GM19023 (cell line): Measurements from ENCODE around the gene OR4F6.

ENCODE experiments used
- ATAC-seq: cut with Tn5 transposase; IDR thresholded peaks from one replicate; pipeline ENCODE4 v1.9.1; 2021; ENCODE audit warnings: mild to moderate bottlenecking, moderate library complexity; ENCODE audit not compliant: unreplicated experiment

The OR4F6 gene

GRCh38 chr15:101804375-101804774 is 1.1 kb downstream of the OR4F6 start:
- no peak for ATAC-seq

GRCh38 chr15:101804941-101805340 is 1.6 kb downstream of the OR4F6 start:
- ATAC-seq, result no peak

GRCh38 chr15:101805605-101806345 is 2.5 kb downstream of the OR4F6 start:
- ATAC-seq, result no peak

- ATAC-seq, result no peak
Measured at GRCh38 chr15:101807345-101807945, 4.1 kb downstream of the OR4F6 start.

- ATAC-seq, result no peak
Measured at GRCh38 chr15:101808201-101808600, 4.9 kb downstream of the OR4F6 start.

- ATAC-seq, result no peak
Measured at GRCh38 chr15:101810456-101810855, 7.1 kb downstream of the OR4F6 start.

GRCh38 chr15:101810876-101811275 is 7.6 kb downstream of the OR4F6 start:
- no peak for ATAC-seq

- ATAC-seq, result no peak
Measured at GRCh38 chr15:101811902-101812301, 8.6 kb downstream of the OR4F6 start, which contains the start of gene OR4F15. OR4F15 (plus strand) TSS chr15:101812202; CDS start chr15:101818187, 5,985 bp downstream.

- ATAC-seq, result no peak
Measured at GRCh38 chr15:101813803-101814534, 10.7 kb downstream of the OR4F6 start.

- no peak for ATAC-seq
Measured at GRCh38 chr15:101820781-101821180, 17.5 kb downstream of the OR4F6 start.

- no peak for ATAC-seq
Measured at GRCh38 chr15:101827257-101827656, 23.9 kb downstream of the OR4F6 start.

- no peak for ATAC-seq
Measured at GRCh38 chr15:101828774-101829173, 25.5 kb downstream of the OR4F6 start.

- ATAC-seq, result no peak
Measured at GRCh38 chr15:101841656-101842055, 38.3 kb downstream of the OR4F6 start.

- ATAC-seq, result no peak
Measured at GRCh38 chr15:101844916-101845315, 41.6 kb downstream of the OR4F6 start.

- ATAC-seq, result no peak
Measured at GRCh38 chr15:101852356-101852755, 49.0 kb downstream of the OR4F6 start.
